A549 (cell line): Measurements from ENCODE around the gene TC2N.
"Not testable (repeated sequence)": the region's sequence is repeated elsewhere in the genome, so short reads cannot be mapped to it uniquely, and the experiment has no call there.

ENCODE experiments used
- BHLHE40 ChIP-seq: IDR thresholded peaks from 2 replicates; pipeline ENCODE4 v1.6.1; 2012; ENCODE audit warnings: low read depth, low read length, inconsistent platforms
- CTCF ChIP-seq: fragments of >200 bp; sonication (Bioruptor Twin); formaldehyde crosslinking; IDR thresholded peaks from 3 replicates; pipeline ENCODE4 v1.5.1; 2016
- EP300 ChIP-seq, 2 experiments: fragments of >200 bp; sonication (Bioruptor Twin); formaldehyde crosslinking; IDR thresholded peaks; 2 replicates in 1 of 2; 3 replicates in 1 of 2; pipeline ENCODE4 v1.6.1; 2016 to 2017
- KDM1A ChIP-seq: fragments of 200-600 bp; sonication (generic); IDR thresholded peaks from 2 replicates; pipeline ENCODE4 v1.6.1; 2016; ENCODE audit warnings: low read depth, mild to moderate bottlenecking
- MAFK ChIP-seq: fragments of 450-650 bp; IDR thresholded peaks from 2 replicates; pipeline ENCODE4 v1.6.1; 2014; ENCODE audit not compliant: partially characterized antibody
- POLR2A ChIP-seq: IDR thresholded peaks from 2 replicates; pipeline ENCODE4 v1.6.1; 2012; ENCODE audit warnings: mild to moderate bottlenecking, low read length
- POLR2AphosphoS2 ChIP-seq: conservative IDR thresholded peaks from 2 replicates; pipeline ENCODE4 v1.6.1; 2012; ENCODE audit warnings: low read length, improper control_type of control experiment, inconsistent platforms
- RAD21 ChIP-seq, 2 experiments: fragments of >200 bp in 1 of 2; sonication (Bioruptor Twin) in 1 of 2; formaldehyde crosslinking in 1 of 2; IDR thresholded peaks in 1 of 2; conservative IDR thresholded peaks in 1 of 2; 2 replicates in 1 of 2; 3 replicates in 1 of 2; pipeline ENCODE4 v1.6.1; 2012 to 2018; ENCODE audit warnings: inconsistent platforms in 1 of 2
- RFX5 ChIP-seq: fragments of 450-650 bp; IDR thresholded peaks from 2 replicates; pipeline ENCODE4 v1.7.1; 2014; ENCODE audit warnings: antibody characterized with exemption, mild to moderate bottlenecking, moderate library complexity
- SREBF2 ChIP-seq: fragments of 450-650 bp; IDR thresholded peaks from 2 replicates; pipeline ENCODE4 v1.6.1; 2014; ENCODE audit warnings: mild to moderate bottlenecking, moderate library complexity
- ZSCAN20 ChIP-seq: fragments of 250-450 bp; sonication (Bioruptor Pico); IDR thresholded peaks from 2 replicates; pipeline ENCODE4 v1.8.0; 2022; ENCODE audit warnings: mild to moderate bottlenecking, moderate library complexity

GRCh38 chr14:91897716-91898115, 30.4 kb upstream of the TC2N start:
- TF ChIP-seq CTCF; POLR2AphosphoS2; RFX5; BHLHE40; MAFK; ZSCAN20; KDM1A; SREBF2; RAD21 (conservative IDR thresholded peaks at IDR 0.05 in 1 of 2, IDR thresholded peaks at IDR 0.05 in 1 of 2); POLR2A; EP300 (IDR thresholded peaks at IDR 0.05): not testable (repeated sequence)
